Measurements from ENCODE around the gene TOX4.
"Not testable (repeated sequence)": the region's sequence is repeated elsewhere in the genome, so short reads cannot be mapped to it uniquely, and the experiment has no call there.

TOX4 gene

GRCh38 chr14:21476925-21477681 is at the start of gene TOX4, which contains the start of gene RAB2B:
TOX4 (plus strand) TSS chr14:21477195; CDS start chr14:21477279, 84 bp downstream.
RAB2B (minus strand) TSS chr14:21476959; CDS start chr14:21476872, 87 bp downstream.
- DNase-seq (ENCODE audit: low read depth) = peak; percentile 98
- H3K4me3 ChIP-seq (ENCODE audit: low read depth, low read length) = peak within 1 kb of the TSS; percentile 99
- TF ChIP-seq CTCF (IDR thresholded peaks at IDR 0.05; ENCODE audit: low read depth, low read length, missing control alignments) = peak; percentile 99
- in situ Hi-C loops (cut with HindIII; ENCODE audit: low sequenced_read_pairs) = no loop called here

- in situ Hi-C loops (cut with HindIII; ENCODE audit: low sequenced_read_pairs) = no loop called here
- TF ChIP-seq CTCF (IDR thresholded peaks at IDR 0.05; ENCODE audit: low read depth, low read length, missing control alignments) = no peak
- no peak overlapping the region for H3K4me3 ChIP-seq (ENCODE audit: low read depth, low read length)
- no peak for DNase-seq (ENCODE audit: low read depth)
Observed at GRCh38 chr14:21428930-21429329, 48.1 kb upstream of the TOX4 start.

GRCh38 chr14:21431126-21431525 is 45.9 kb upstream of the TOX4 start:
- no peak for DNase-seq (ENCODE audit: low read depth)
- H3K4me3 ChIP-seq (ENCODE audit: low read depth, low read length) = no peak overlapping the region
- TF ChIP-seq CTCF (IDR thresholded peaks at IDR 0.05; ENCODE audit: low read depth, low read length, missing control alignments) = no peak
- in situ Hi-C loops (cut with HindIII; ENCODE audit: low sequenced_read_pairs) = no loop called here

GRCh38 chr14:21436567-21437062 is 40.4 kb upstream of the TOX4 start:
- peak overlapping the region; percentile 82 for H3K4me3 ChIP-seq (ENCODE audit: low read depth, low read length)
- in situ Hi-C loops (cut with HindIII; ENCODE audit: low sequenced_read_pairs) = no loop called here
- DNase-seq (ENCODE audit: low read depth) = no peak
- TF ChIP-seq CTCF (IDR thresholded peaks at IDR 0.05; ENCODE audit: low read depth, low read length, missing control alignments) = no peak

- DNase-seq (ENCODE audit: low read depth) = peak; percentile 98
- TF ChIP-seq CTCF (IDR thresholded peaks at IDR 0.05; ENCODE audit: low read depth, low read length, missing control alignments) = no peak
- in situ Hi-C loops (cut with HindIII; ENCODE audit: low sequenced_read_pairs) = no loop called here
- peak overlapping the region; percentile 82 for H3K4me3 ChIP-seq (ENCODE audit: low read depth, low read length)
Observed at GRCh38 chr14:21437063-21437901, 39.7 kb upstream of the TOX4 start.

GRCh38 chr14:21440859-21441258 is 36.1 kb upstream of the TOX4 start:
- DNase-seq (ENCODE audit: low read depth) = no peak
- in situ Hi-C loops (cut with HindIII; ENCODE audit: low sequenced_read_pairs) = no loop called here

GRCh38 chr14:21442657-21443056 is 34.3 kb upstream of the TOX4 start:
- in situ Hi-C loops (cut with HindIII; ENCODE audit: low sequenced_read_pairs); DNase-seq (ENCODE audit: low read depth); H3K4me3 ChIP-seq (ENCODE audit: low read depth, low read length): not testable (repeated sequence)

More at GRCh38 chr14:21440859-21441258, 36.1 kb upstream of the TOX4 start:
- no peak overlapping the region for H3K4me3 ChIP-seq (ENCODE audit: low read depth, low read length)
- no peak for TF ChIP-seq CTCF (IDR thresholded peaks at IDR 0.05; ENCODE audit: low read depth, low read length, missing control alignments)
